Mammary epithelial cell (primary cell): ENCODE results near the gene SLC12A8.

ENCODE experiments used
- CTCF ChIP-seq, 2 donors: IDR thresholded peaks in 1 of 2; conservative IDR thresholded peaks in 1 of 2; 2 replicates each; pipeline ENCODE4 v1.5.1; 2011 to 2012; ENCODE audit warnings: inconsistent platforms in 2 of 2, low read length in 2 of 2, mild to moderate bottlenecking in 2 of 2, control low read depth in 1 of 2, low read depth in 1 of 2; ENCODE audit not compliant: insufficient read depth in 1 of 2; ENCODE audit errors: extremely low read depth in 1 of 2
- EZH2 ChIP-seq: IDR thresholded peaks from 2 replicates; pipeline ENCODE4 v1.6.1; 2012; ENCODE audit warnings: low read length, inconsistent platforms, borderline replicate concordance

DNA sequence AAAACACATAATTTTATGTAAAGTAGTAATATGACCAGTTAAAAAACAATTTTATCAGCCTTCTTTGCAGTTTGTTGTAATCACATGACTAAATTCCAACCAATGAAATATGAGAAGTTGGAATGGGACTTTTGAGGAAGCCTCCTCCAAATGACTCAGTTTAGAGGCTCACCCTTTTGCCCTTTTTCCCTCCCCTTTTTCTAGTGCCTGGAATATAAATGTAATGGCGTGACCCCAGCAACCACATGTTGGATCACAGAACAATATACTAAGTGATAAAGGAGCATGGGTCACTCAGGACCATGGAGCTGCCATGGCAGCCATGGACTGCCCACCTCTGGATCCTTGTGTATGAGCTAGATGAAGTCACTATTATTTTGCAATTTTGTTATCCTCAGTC, 107.9 kb downstream of the SLC12A8 start:
- no peak for TF ChIP-seq EZH2
- no peak for TF ChIP-seq CTCF (conservative IDR thresholded peaks at IDR 0.05 in 1 of 2, IDR thresholded peaks at IDR 0.05 in 1 of 2; ENCODE audit: extremely low read depth in 1 of 2, insufficient read depth in 1 of 2, low read depth in 1 of 2, low read length in 2 of 2)
